OCI-LY1 (cell line): ENCODE measurements around the gene SESN2.

ENCODE experiments used
- EZH2 ChIP-seq: fragments of 200-600 bp; sonication (generic), shearing (Covaris generic); IDR thresholded peaks from 2 replicates; pipeline ENCODE4 v1.8.0; 2017; ENCODE audit warnings: borderline replicate concordance, mixed run types, mild to moderate bottlenecking, antibody characterized with exemption, low read length, moderate library complexity, mixed read lengths
- TF ChIP-seq, protein P1 (sequence below): fragments of 200-600 bp; sonication (generic), shearing (Covaris generic); IDR thresholded peaks from 2 replicates; pipeline ENCODE4 v1.5.1; 2017; ENCODE audit warnings: mild to moderate bottlenecking, antibody characterized with exemption, low read length, moderate library complexity, mixed read lengths

DNA sequence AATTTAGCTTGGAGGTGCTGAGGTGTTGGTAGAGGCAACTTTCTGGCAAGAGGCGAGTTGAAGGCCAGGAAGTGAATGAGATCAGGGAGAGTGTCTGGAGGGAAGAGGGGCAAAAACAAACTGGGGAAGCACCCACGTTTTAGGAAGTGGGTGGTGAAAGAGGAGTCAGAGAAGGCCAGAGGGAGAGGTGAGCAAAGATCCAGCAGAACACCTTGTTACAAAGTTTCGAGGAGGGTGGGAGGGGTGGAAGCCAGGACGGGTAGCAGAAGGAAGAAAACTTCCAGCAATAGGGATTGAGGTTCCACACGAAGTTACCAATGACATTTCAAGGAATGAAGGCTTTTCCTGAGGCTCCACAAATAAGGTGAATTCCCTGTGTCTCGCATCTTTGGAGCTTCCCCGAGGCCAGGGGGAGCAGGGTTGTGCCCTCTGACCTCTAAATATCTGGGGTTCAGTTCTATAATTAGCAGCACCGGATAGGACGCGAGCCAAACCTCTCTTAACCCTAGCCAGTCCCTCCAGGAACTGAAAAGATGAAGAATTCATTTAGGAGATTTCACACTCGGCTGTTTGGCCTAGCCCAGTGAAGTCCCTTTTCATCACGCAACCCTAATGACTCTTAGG lies 578 bp upstream of the SESN2 start:
- TF ChIP-seq, protein P1, sequence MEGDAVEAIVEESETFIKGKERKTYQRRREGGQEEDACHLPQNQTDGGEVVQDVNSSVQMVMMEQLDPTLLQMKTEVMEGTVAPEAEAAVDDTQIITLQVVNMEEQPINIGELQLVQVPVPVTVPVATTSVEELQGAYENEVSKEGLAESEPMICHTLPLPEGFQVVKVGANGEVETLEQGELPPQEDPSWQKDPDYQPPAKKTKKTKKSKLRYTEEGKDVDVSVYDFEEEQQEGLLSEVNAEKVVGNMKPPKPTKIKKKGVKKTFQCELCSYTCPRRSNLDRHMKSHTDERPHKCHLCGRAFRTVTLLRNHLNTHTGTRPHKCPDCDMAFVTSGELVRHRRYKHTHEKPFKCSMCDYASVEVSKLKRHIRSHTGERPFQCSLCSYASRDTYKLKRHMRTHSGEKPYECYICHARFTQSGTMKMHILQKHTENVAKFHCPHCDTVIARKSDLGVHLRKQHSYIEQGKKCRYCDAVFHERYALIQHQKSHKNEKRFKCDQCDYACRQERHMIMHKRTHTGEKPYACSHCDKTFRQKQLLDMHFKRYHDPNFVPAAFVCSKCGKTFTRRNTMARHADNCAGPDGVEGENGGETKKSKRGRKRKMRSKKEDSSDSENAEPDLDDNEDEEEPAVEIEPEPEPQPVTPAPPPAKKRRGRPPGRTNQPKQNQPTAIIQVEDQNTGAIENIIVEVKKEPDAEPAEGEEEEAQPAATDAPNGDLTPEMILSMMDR = no peak
- no peak for TF ChIP-seq EZH2
